MM.1S (cell line): ENCODE measurements around the gene CNTNAP2.

Experiments used
- EZH2 ChIP-seq: fragments of 300-600 bp; sonication (generic); optimal IDR thresholded peaks from 2 replicates; pipeline ENCODE3; 2017; ENCODE audit warnings: low read depth, mild to moderate bottlenecking, antibody characterized with exemption, low read length, mixed read lengths
- EZH2phosphoT487 ChIP-seq: fragments of 300-600 bp; sonication (generic); IDR thresholded peaks from 2 replicates; pipeline ENCODE4 v1.6.1; 2018; ENCODE audit warnings: antibody characterized with exemption, low read length
- TF ChIP-seq, protein P1 (sequence below): fragments of 300-600 bp; sonication (generic); IDR thresholded peaks from 2 replicates; pipeline ENCODE4 v1.5.1; 2016; ENCODE audit warnings: antibody characterized with exemption, low read length, mixed read lengths

DNA sequence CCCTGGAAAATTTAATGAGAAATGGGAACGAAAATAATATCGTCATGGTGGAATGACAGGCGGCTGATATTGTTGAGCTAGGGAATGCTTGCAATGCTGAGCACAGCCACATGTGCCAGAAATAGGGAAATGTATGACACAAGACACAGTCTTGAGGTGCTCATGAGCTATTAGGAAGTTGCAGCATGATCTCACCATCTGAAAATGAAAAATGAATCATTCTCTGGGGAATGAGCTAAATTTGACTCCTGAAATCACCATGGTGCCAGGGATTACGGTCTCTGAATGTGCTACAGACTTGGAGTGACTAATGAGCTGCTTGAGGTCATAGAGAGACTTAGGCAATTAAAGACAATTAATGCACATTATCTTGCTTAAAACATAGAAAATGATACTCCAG lies 845.0 kb downstream of the CNTNAP2 start:
- no peak for TF ChIP-seq EZH2
- TF ChIP-seq, protein P1, sequence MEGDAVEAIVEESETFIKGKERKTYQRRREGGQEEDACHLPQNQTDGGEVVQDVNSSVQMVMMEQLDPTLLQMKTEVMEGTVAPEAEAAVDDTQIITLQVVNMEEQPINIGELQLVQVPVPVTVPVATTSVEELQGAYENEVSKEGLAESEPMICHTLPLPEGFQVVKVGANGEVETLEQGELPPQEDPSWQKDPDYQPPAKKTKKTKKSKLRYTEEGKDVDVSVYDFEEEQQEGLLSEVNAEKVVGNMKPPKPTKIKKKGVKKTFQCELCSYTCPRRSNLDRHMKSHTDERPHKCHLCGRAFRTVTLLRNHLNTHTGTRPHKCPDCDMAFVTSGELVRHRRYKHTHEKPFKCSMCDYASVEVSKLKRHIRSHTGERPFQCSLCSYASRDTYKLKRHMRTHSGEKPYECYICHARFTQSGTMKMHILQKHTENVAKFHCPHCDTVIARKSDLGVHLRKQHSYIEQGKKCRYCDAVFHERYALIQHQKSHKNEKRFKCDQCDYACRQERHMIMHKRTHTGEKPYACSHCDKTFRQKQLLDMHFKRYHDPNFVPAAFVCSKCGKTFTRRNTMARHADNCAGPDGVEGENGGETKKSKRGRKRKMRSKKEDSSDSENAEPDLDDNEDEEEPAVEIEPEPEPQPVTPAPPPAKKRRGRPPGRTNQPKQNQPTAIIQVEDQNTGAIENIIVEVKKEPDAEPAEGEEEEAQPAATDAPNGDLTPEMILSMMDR, result no peak
- TF ChIP-seq EZH2phosphoT487, result no peak
